ENCODE measurements around the gene AMBRA1.

GRCh38 chr11:46356924-46357482 is 236.8 kb downstream of the AMBRA1 start:
- TF ChIP-seq, protein P1, sequence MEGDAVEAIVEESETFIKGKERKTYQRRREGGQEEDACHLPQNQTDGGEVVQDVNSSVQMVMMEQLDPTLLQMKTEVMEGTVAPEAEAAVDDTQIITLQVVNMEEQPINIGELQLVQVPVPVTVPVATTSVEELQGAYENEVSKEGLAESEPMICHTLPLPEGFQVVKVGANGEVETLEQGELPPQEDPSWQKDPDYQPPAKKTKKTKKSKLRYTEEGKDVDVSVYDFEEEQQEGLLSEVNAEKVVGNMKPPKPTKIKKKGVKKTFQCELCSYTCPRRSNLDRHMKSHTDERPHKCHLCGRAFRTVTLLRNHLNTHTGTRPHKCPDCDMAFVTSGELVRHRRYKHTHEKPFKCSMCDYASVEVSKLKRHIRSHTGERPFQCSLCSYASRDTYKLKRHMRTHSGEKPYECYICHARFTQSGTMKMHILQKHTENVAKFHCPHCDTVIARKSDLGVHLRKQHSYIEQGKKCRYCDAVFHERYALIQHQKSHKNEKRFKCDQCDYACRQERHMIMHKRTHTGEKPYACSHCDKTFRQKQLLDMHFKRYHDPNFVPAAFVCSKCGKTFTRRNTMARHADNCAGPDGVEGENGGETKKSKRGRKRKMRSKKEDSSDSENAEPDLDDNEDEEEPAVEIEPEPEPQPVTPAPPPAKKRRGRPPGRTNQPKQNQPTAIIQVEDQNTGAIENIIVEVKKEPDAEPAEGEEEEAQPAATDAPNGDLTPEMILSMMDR (IDR thresholded peaks at IDR 0.05) = no peak
- TF ChIP-seq EP300 (IDR thresholded peaks at IDR 0.05; ENCODE audit: low read depth) (no peak), POLR2AphosphoS5 (IDR thresholded peaks at IDR 0.05) (no peak)

All from transverse colon (tissue), 4 donors.